GM19395 (cell line): ENCODE measurements around the gene GLOD5.
"Not testable (repeated sequence)": the region's sequence is repeated elsewhere in the genome, so short reads cannot be mapped to it uniquely, and the experiment has no call there.

Source experiments
- ATAC-seq: cut with Tn5 transposase; IDR thresholded peaks from one replicate; pipeline ENCODE4 v1.9.1; 2021; ENCODE audit warnings: mild to moderate bottlenecking, moderate library complexity; ENCODE audit not compliant: unreplicated experiment

The GLOD5 gene

GRCh38 chrX:48792219-48792618 lies 30.7 kb downstream of the GLOD5 start:
- no peak for ATAC-seq

- no peak for ATAC-seq
Measured at GRCh38 chrX:48793935-48794334, 32.4 kb downstream of the GLOD5 start.

- no peak for ATAC-seq
Measured at GRCh38 chrX:48794340-48794910, 32.9 kb downstream of the GLOD5 start.

GRCh38 chrX:48794911-48795515 lies 33.5 kb downstream of the GLOD5 start:
- no peak for ATAC-seq

- ATAC-seq = no peak
Measured at GRCh38 chrX:48798318-48798717, 36.8 kb downstream of the GLOD5 start.

GRCh38 chrX:48800574-48801279 lies 39.2 kb downstream of the GLOD5 start:
- no peak for ATAC-seq

GRCh38 chrX:48801280-48802088 lies 39.9 kb downstream of the GLOD5 start, which contains the start of gene HDAC6:
HDAC6 (plus strand) TSS chrX:48802067; CDS start chrX:48802693, 626 bp downstream.
- peak; percentile 90 for ATAC-seq

GRCh38 chrX:48802089-48802904 lies 40.8 kb downstream of the GLOD5 start:
- ATAC-seq = peak; percentile 55

- no peak for ATAC-seq
Measured at GRCh38 chrX:48802905-48803200, 41.3 kb downstream of the GLOD5 start.

- ATAC-seq = no peak
Measured at GRCh38 chrX:48806081-48806480, 44.5 kb downstream of the GLOD5 start.

GRCh38 chrX:48813644-48814043 lies 52.1 kb downstream of the GLOD5 start:
- no peak for ATAC-seq

GRCh38 chrX:48814722-48815121 lies 53.2 kb downstream of the GLOD5 start:
- no peak for ATAC-seq

GRCh38 chrX:48815266-48815665 lies 53.7 kb downstream of the GLOD5 start:
- no peak for ATAC-seq

GRCh38 chrX:48816014-48816810 lies 54.7 kb downstream of the GLOD5 start:
- no peak for ATAC-seq

GRCh38 chrX:48818098-48818497 lies 56.6 kb downstream of the GLOD5 start:
- no peak for ATAC-seq

- no peak for ATAC-seq
Measured at GRCh38 chrX:48818866-48819265, 57.3 kb downstream of the GLOD5 start.

GRCh38 chrX:48819394-48819793 lies 57.8 kb downstream of the GLOD5 start:
- ATAC-seq = not testable (repeated sequence)

GRCh38 chrX:48823053-48823452 lies 61.5 kb downstream of the GLOD5 start:
- ATAC-seq = no peak
